DND-41 (cell line): ENCODE results near the gene TBC1D20.

ENCODE experiments used
- ATAC-seq: fragments of 200-7000 bp; cut with Tn5 transposase; 3 replicates; pipeline ENCODE4 v1.9.1; 2021; ENCODE audit warnings: low read depth; ENCODE audit not compliant: insufficient read depth
- DNase-seq: peaks from one replicate; pipeline ENCODE4 v3.0.0-alpha.2; 2020
- H2AFZ ChIP-seq: 2 replicates; pipeline ENCODE4 v1.6.0; 2012; ENCODE audit warnings: low read depth, low read length
- H3K27ac ChIP-seq: 2 replicates; pipeline ENCODE4 v1.5.1; 2012; ENCODE audit warnings: low read length, inconsistent platforms
- H3K27me3 ChIP-seq: fragments of 200-600 bp; sonication (generic); 2 replicates; pipeline ENCODE4 v1.6.0; 2012; ENCODE audit warnings: low read length, mild to moderate bottlenecking, inconsistent platforms; ENCODE audit not compliant: insufficient read depth, poor library complexity
- H3K36me3 ChIP-seq: 2 replicates; pipeline ENCODE4 v1.5.1; 2012; ENCODE audit warnings: low read length, inconsistent platforms; ENCODE audit not compliant: insufficient read depth
- H3K4me1 ChIP-seq: 2 replicates; pipeline ENCODE4 v1.5.1; 2012; ENCODE audit warnings: mild to moderate bottlenecking, low read length; ENCODE audit not compliant: insufficient read depth
- H3K4me2 ChIP-seq: 2 replicates; pipeline ENCODE4 v1.6.0; 2012; ENCODE audit warnings: mild to moderate bottlenecking, moderate library complexity, low read length, inconsistent platforms; ENCODE audit not compliant: insufficient read depth
- H3K4me3 ChIP-seq, 2 experiments: fragments of 200-600 bp in 1 of 2; shearing (Covaris generic) in 1 of 2; 2 replicates each; pipeline ENCODE4 v1.5.1; 2012 to 2016; ENCODE audit warnings: inconsistent platforms in 2 of 2, low read length in 2 of 2, mild to moderate bottlenecking in 2 of 2, low read depth in 1 of 2, moderate library complexity in 1 of 2
- H3K79me2 ChIP-seq: 2 replicates; pipeline ENCODE4 v1.6.0; 2012; ENCODE audit warnings: low read length, inconsistent platforms; ENCODE audit not compliant: insufficient read depth
- H3K9ac ChIP-seq: 2 replicates; pipeline ENCODE4 v1.6.0; 2012; ENCODE audit warnings: low read depth, mild to moderate bottlenecking, inconsistent platforms, low read length, moderate library complexity
- H3K9me3 ChIP-seq: 2 replicates; pipeline ENCODE4 v1.5.1; 2012; ENCODE audit warnings: low read length, moderate library complexity, mild to moderate bottlenecking, inconsistent platforms; ENCODE audit not compliant: insufficient read depth, severe bottlenecking
- H4K20me1 ChIP-seq: 2 replicates; pipeline ENCODE4 v1.6.0; 2012; ENCODE audit warnings: low read length; ENCODE audit not compliant: insufficient read depth
- EZH2 ChIP-seq: IDR thresholded peaks from 3 replicates; pipeline ENCODE4 v1.6.1; 2012; ENCODE audit warnings: borderline replicate concordance, low read depth, mild to moderate bottlenecking, moderate library complexity, low read length, inconsistent platforms; ENCODE audit not compliant: severe bottlenecking
- TF ChIP-seq, protein P1 (sequence below): IDR thresholded peaks from 2 replicates; pipeline ENCODE4 v1.5.1; 2012; ENCODE audit warnings: borderline replicate concordance, low read length, moderate library complexity, mild to moderate bottlenecking; ENCODE audit not compliant: poor library complexity, severe bottlenecking; ENCODE audit errors: extremely low read depth

The TBC1D20 gene

DNA sequence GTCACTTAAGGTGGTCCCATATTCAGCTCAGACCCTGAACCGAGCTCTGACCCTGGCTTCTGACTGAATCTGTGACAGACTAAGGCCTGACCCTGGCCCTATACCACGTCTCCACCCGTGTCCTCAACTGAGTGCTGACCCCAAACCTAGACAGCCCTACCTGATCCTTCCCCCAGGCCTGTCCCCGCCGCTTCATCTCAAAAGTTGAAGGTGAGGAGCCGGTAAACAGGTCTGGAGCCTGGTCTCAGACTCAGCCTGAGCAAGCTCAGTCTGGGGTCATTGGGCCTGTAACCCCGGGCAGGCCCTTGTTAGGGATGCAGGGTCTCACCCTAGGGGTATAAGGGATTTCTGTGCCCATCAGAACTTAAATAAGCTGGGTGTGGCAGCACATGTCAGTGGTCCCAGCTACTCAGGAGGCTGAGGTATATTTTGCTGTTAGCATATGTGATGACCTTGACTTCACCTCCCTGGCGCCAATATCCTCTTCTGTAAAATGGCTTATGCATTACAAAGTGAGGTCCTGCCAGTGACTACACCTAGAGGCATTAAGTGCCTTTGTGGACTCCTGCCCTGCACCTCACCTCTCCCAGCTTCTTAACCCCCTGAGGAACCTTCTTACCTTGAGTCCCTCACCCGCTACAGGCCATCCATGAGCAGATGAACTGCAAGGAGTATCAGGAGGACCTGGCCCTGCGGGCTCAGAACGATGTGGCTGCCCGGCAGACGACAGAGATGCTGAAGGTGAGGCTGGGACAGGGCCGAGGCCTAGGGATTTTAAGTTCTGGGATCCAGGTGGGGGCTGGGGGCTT is 34.3 kb downstream of the TBC1D20 start:
- no peak overlapping the region for H3K9ac ChIP-seq
- TF ChIP-seq, protein P1, sequence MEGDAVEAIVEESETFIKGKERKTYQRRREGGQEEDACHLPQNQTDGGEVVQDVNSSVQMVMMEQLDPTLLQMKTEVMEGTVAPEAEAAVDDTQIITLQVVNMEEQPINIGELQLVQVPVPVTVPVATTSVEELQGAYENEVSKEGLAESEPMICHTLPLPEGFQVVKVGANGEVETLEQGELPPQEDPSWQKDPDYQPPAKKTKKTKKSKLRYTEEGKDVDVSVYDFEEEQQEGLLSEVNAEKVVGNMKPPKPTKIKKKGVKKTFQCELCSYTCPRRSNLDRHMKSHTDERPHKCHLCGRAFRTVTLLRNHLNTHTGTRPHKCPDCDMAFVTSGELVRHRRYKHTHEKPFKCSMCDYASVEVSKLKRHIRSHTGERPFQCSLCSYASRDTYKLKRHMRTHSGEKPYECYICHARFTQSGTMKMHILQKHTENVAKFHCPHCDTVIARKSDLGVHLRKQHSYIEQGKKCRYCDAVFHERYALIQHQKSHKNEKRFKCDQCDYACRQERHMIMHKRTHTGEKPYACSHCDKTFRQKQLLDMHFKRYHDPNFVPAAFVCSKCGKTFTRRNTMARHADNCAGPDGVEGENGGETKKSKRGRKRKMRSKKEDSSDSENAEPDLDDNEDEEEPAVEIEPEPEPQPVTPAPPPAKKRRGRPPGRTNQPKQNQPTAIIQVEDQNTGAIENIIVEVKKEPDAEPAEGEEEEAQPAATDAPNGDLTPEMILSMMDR = no peak
- TF ChIP-seq EZH2 = no peak
- H3K4me2 ChIP-seq = no peak overlapping the region
- H4K20me1 ChIP-seq = 0 out of 2 replicates have a peak, but pooled peaks cover 3% of the 10 kb centered on the region
- no peaks in the 10 kb centered on the region for H3K4me1 ChIP-seq
- H3K27me3 ChIP-seq = no peaks in the 10 kb centered on the region
- H3K4me3 ChIP-seq = no peak overlapping the region
- peaks cover 72% of the 10 kb centered on the region for H3K36me3 ChIP-seq
- H3K79me2 ChIP-seq = no peaks in the 10 kb centered on the region
- DNase-seq = no peak
- H2AFZ ChIP-seq = no peak overlapping the region
- no peak for ATAC-seq
- H3K9me3 ChIP-seq = no peaks in the 10 kb centered on the region
- H3K27ac ChIP-seq = no peak overlapping the region

GRCh38 chr20:427401-427800 is 34.9 kb downstream of the TBC1D20 start:
- Histone ChIP-seq H3K4me1 (no peaks in the 10 kb centered on the region), H3K4me2 (no peak overlapping the region), H2AFZ (no peak overlapping the region), H4K20me1 (0 out of 2 replicates have a peak, but pooled peaks cover 3% of the 10 kb centered on the region), H3K27ac (no peak overlapping the region), H3K79me2 (no peaks in the 10 kb centered on the region), H3K27me3 (no peaks in the 10 kb centered on the region), H3K4me3 (no peak overlapping the region), H3K9ac (no peak overlapping the region), H3K36me3 (peaks cover 72% of the 10 kb centered on the region), H3K9me3 (no peaks in the 10 kb centered on the region)
- DNase-seq (no peak), ATAC-seq (no peak)
- TF ChIP-seq, protein P1 = no peak
- no peak for TF ChIP-seq EZH2

- H3K4me3 ChIP-seq = no peak overlapping the region
- H2AFZ ChIP-seq = no peak overlapping the region
- no peaks in the 10 kb centered on the region for H3K27me3 ChIP-seq
- peaks cover 72% of the 10 kb centered on the region for H3K36me3 ChIP-seq
- DNase-seq = no peak
- ATAC-seq = no peak
- H3K9ac ChIP-seq = no peak overlapping the region
- H4K20me1 ChIP-seq = no peaks in the 10 kb centered on the region
- H3K4me2 ChIP-seq = no peak overlapping the region
- TF ChIP-seq EZH2 = no peak
- TF ChIP-seq, protein P1 = no peak
- no peaks in the 10 kb centered on the region for H3K4me1 ChIP-seq
- no peaks in the 10 kb centered on the region for H3K9me3 ChIP-seq
- H3K27ac ChIP-seq = no peak overlapping the region
- H3K79me2 ChIP-seq = no peaks in the 10 kb centered on the region
Measured at GRCh38 chr20:426566-426965, 35.8 kb downstream of the TBC1D20 start.
